Muscle of leg (tissue), 16 donors: ENCODE results near the gene ZNF700. TPM values are rescaled to one million over a fixed set of nuclear protein-coding genes. Genes with fewer than 3 reads are reported as not detected.
"Not testable (repeated sequence)": the region's sequence is repeated elsewhere in the genome, so short reads cannot be mapped to it uniquely, and the experiment has no call there.

Source experiments
- DNase-seq: peaks from one replicate; pipeline ENCODE4 v3.0.0; 2013
- H3K27ac ChIP-seq: one replicate; pipeline ENCODE4 v1.5.1; 2013; ENCODE audit warnings: mild to moderate bottlenecking, low read length, control low read depth
- H3K27me3 ChIP-seq: one replicate; pipeline ENCODE4 v1.6.1; 2013; ENCODE audit warnings: low read length; ENCODE audit not compliant: control insufficient read depth, insufficient read depth
- H3K36me3 ChIP-seq: one replicate; pipeline ENCODE4 v1.6.1; 2013; ENCODE audit warnings: low read length; ENCODE audit not compliant: control insufficient read depth, insufficient read depth
- H3K4me1 ChIP-seq: one replicate; pipeline ENCODE4 v1.6.1; 2013; ENCODE audit warnings: low read length; ENCODE audit not compliant: control insufficient read depth, insufficient read depth
- H3K4me3 ChIP-seq: one replicate; pipeline ENCODE4 v1.5.1; 2013; ENCODE audit warnings: low read length, control low read depth
- H3K9me3 ChIP-seq: replicated peaks from 2 replicates; pipeline ENCODE4 v1.6.1; 2013; ENCODE audit warnings: low read depth, low read length; ENCODE audit not compliant: control insufficient read depth
- WGBS: methylation state at CpG from one replicate; pipeline ENCODE4 v1.1.5; 2013; ENCODE audit warnings: missing lambda C conversion rate; ENCODE audit not compliant: insufficient coverage; 5-methylcytosine and 5-hydroxymethylcytosine counted together
- long read RNA-seq, 11 donors: transcript quantifications; one replicate each; lab custom pipeline, GENCODE V29; 2026
- polyA plus RNA-seq, 8 donors: library from polyadenylated mRNA; unstranded; fragments of 120-200 nt; gene quantifications; one replicate each; pipeline versions ENCODE4 v1.2.1 to v1.2.3, GENCODE V29; 2013; ENCODE audit warnings: inconsistent platforms in 1 of 8, low replicate concordance in 1 of 8; ENCODE audit not compliant: insufficient read length in 8 of 8, insufficient read depth in 1 of 8
- total RNA-seq: library from RNA; stranded (reverse); fragments of 120-200 nt; gene quantifications from one replicate; pipeline ENCODE4 v1.2.4, GENCODE V29; 2013

ZNF700 gene
- 7.9 TPM for total RNA-seq
- polyA plus RNA-seq = 1 to 10 TPM; 4.6 to 9.5 (median 6.6) TPM
- long read RNA-seq, donor 1, partial matches to known transcripts = 0 of 1 reads
- long read RNA-seq, donor 1, other reads (novel, unspliced or antisense) = 0 of 1 reads
- long read RNA-seq, donor 2, partial matches to known transcripts = 0 of 1 reads
- long read RNA-seq, donor 2, other reads (novel, unspliced or antisense) = 0 of 1 reads
- long read RNA-seq, donor 3 = 0 reads
- long read RNA-seq, donor 4, partial matches to known transcripts = 0 of 1 reads
- long read RNA-seq, donor 4, other reads (novel, unspliced or antisense) = 0 of 1 reads
- long read RNA-seq, donor 5, partial matches to known transcripts = 0 of 1 reads
- long read RNA-seq, donor 5, other reads (novel, unspliced or antisense) = 0 of 1 reads
- long read RNA-seq, donor 6, partial matches to known transcripts = 0 of 2 reads
- long read RNA-seq, donor 6, other reads (novel, unspliced or antisense) = 0 of 2 reads
- long read RNA-seq, donor 7, partial matches to known transcripts = 0 of 3 reads
- long read RNA-seq, donor 7, other reads (novel, unspliced or antisense) = 0 of 3 reads
- long read RNA-seq, donor 8, partial matches to known transcripts = 0 of 1 reads
- long read RNA-seq, donor 8, other reads (novel, unspliced or antisense) = 0 of 1 reads
- long read RNA-seq, donor 9, partial matches to known transcripts = 0 of 1 reads
- long read RNA-seq, donor 9, other reads (novel, unspliced or antisense) = 0 of 1 reads
- long read RNA-seq, donor 10, partial matches to known transcripts = 0 of 1 reads
- long read RNA-seq, donor 10, other reads (novel, unspliced or antisense) = 0 of 1 reads
- long read RNA-seq, donor 11 = 0 reads

GRCh38 chr19:11924886-11925650 lies at the start of gene ZNF700:
ZNF700 (plus strand) TSS chr19:11925107; CDS start chr19:11925211, 104 bp downstream.
- Histone ChIP-seq H3K9me3 (no peaks in the 10 kb centered on the region), H3K4me3 (peak within 1 kb of the TSS; percentile 88), H3K4me1 (peaks cover 18% of the 10 kb centered on the region), H3K27me3 (no peaks in the 10 kb centered on the region), H3K36me3 (peaks cover 2% of the 10 kb centered on the region), H3K27ac (peak within 1 kb of the TSS; percentile 98)
- peak; percentile 97 for DNase-seq
- under 1% methylated on average over 42 of the region's 53 CpGs for WGBS

DNA sequence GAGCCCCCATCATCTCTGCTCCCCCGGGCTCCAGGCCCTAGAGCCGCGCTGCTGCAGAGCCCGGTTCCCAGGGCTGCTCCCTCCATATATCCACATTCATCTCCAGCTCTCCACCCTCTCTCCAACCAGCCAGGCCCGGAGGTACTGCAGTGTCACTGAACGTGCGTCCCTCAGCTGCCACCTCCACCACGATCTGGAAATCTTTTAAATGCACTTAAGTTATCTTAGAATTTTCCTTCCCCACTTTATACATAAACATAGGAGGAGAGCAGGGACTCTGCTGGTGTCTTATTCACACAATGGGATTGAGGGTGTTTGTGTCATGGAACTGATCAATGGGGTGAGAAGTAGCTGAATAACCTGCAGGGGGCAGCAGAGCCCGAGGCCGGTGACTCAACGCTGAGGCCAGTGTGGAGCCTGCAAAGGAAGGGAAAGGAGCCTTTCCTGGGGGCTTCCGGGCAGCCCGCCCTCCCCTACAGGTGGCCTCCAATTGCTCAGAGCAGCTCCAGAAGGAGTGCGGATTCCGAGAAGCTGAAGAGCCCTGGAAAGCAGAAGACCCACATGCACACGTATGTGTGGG lies 45.1 kb upstream of the ZNF700 start:
- H3K36me3 ChIP-seq, H3K4me3 ChIP-seq, H3K9me3 ChIP-seq, DNase-seq, H3K27ac ChIP-seq, H3K4me1 ChIP-seq, H3K27me3 ChIP-seq: not testable (repeated sequence)
- WGBS = 82% methylated on average over 12 of the region's 16 CpGs

- no peaks in the 10 kb centered on the region for H3K4me1 ChIP-seq
- H3K9me3 ChIP-seq = peaks cover 5% of the 10 kb centered on the region
- no peak overlapping the region for H3K27ac ChIP-seq
- no peak overlapping the region for H3K4me3 ChIP-seq
- no peaks in the 10 kb centered on the region for H3K36me3 ChIP-seq
- peaks cover 2% of the 10 kb centered on the region for H3K27me3 ChIP-seq
- DNase-seq = no peak
- 95% methylated on average over 11 of the region's 12 CpGs for WGBS
Measured at GRCh38 chr19:11880598-11880997, 44.3 kb upstream of the ZNF700 start.

DNA sequence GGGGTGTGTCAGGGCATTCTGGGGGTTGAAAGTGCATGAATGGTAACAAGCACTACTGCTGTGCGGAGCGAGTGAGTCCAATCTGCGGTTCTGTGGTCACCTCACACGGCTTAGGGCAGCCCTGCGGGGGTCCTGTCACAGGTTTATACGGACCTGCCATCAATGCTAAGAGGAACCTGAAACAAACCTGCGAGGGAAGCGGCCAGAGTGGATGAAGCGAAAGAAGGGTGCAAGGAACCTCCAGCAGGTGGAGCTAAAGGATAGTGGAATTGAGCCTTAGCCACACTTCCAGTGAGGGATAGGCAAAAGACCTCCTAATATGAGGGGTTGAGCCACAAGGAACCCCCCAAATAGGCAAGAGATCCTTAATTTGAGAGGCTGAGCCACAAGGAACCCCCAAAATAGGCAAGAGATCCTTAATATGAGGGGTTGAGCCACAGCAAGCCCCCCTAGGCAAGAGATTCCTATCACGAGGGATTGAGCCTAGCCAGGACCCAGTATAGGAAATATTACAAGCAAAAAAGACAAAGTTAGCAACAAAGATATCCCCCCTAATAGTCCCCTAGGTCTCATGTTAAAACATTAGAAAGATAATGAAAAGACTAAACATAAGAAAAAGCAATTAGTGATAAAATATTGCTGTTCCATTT lies 43.6 kb upstream of the ZNF700 start:
- Histone ChIP-seq H3K4me1 (no peaks in the 10 kb centered on the region), H3K36me3 (no peaks in the 10 kb centered on the region), H3K4me3 (no peak overlapping the region), H3K27ac (no peak overlapping the region), H3K27me3 (peaks cover 2% of the 10 kb centered on the region), H3K9me3 (peaks cover 5% of the 10 kb centered on the region)
- peak; percentile 53 for DNase-seq
- WGBS = 7% methylated on average over 9 of the region's 10 CpGs

DNA sequence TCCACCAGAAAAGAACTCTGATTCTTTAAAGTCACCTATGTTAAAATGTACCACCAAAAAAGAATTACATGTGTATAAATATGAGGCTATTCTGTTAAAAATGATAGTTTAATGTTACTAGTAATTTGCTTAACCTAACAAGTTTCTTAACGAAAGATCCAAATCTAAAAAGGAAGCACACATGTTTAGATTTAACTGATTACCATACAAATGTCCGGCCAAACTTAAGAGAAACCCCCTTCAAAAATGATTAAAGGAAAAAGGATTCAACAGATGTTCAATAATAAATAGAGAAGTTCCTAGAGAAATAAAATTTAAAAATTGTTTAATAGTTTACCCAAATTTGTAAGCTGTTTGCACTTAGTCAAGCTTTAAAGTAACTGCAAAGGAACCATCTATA lies 42.3 kb upstream of the ZNF700 start:
- peaks cover 4% of the 10 kb centered on the region for H3K4me1 ChIP-seq
- no peak for DNase-seq
- WGBS = no CpG with 5 or more reads among the region's 2 CpGs
- H3K27me3 ChIP-seq = peaks cover 2% of the 10 kb centered on the region
- no peak overlapping the region for H3K27ac ChIP-seq
- H3K9me3 ChIP-seq = peaks cover 5% of the 10 kb centered on the region
- no peak overlapping the region for H3K4me3 ChIP-seq
- no peaks in the 10 kb centered on the region for H3K36me3 ChIP-seq

GRCh38 chr19:11887234-11887610 lies 37.7 kb upstream of the ZNF700 start:
- no peaks in the 10 kb centered on the region for H3K36me3 ChIP-seq
- WGBS = 0% methylated on average over 2 of the region's 7 CpGs
- peak; percentile 15 for DNase-seq
- peak overlapping the region; percentile 71 for H3K4me3 ChIP-seq
- H3K27ac ChIP-seq = no peak overlapping the region
- peaks cover under 1% of the 10 kb centered on the region for H3K27me3 ChIP-seq
- H3K9me3 ChIP-seq = no peaks in the 10 kb centered on the region
- H3K4me1 ChIP-seq = peaks cover 10% of the 10 kb centered on the region

- no peaks in the 10 kb centered on the region for H3K36me3 ChIP-seq
- DNase-seq = peak; percentile 88
- H3K27ac ChIP-seq = peak within 1 kb of the TSS; percentile 85
- no peaks in the 10 kb centered on the region for H3K27me3 ChIP-seq
- H3K4me3 ChIP-seq = peak within 1 kb of the TSS; percentile 71
- H3K9me3 ChIP-seq = no peaks in the 10 kb centered on the region
- under 1% methylated on average over 51 of the region's 56 CpGs for WGBS
- peaks cover 10% of the 10 kb centered on the region for H3K4me1 ChIP-seq
Measured at GRCh38 chr19:11887611-11888531, 37.0 kb upstream of the ZNF700 start, which contains the start of gene ZNF69. ZNF69 (plus strand) TSS chr19:11887782; CDS start chr19:11887924, 142 bp downstream.

- not testable (repeated sequence) for H3K27ac ChIP-seq, DNase-seq, H3K27me3 ChIP-seq, H3K4me3 ChIP-seq, H3K9me3 ChIP-seq, H3K36me3 ChIP-seq, H3K4me1 ChIP-seq
- WGBS = 67% methylated on average over 1 of the region's 6 CpGs
Measured at GRCh38 chr19:11889901-11890300, 35.0 kb upstream of the ZNF700 start.
